CD4-positive, alpha-beta T cell (primary cell): ENCODE results near the gene TCAF1. TPM values are rescaled to one million over a fixed set of nuclear protein-coding genes. Genes with fewer than 3 reads are reported as not detected.

Experiments used
- ATAC-seq: fragments of 200-7000 bp; cut with Tn5 transposase; one replicate; pipeline ENCODE4 v1.10.0; 2022; ENCODE audit warnings: mild to moderate bottlenecking; ENCODE audit not compliant: poor library complexity
- CTCF ChIA-PET: fragments of 350-600 bp; sonication (Branson Sonifier 250); formaldehyde crosslinking; loops from one replicate; lab custom pipeline; 2021; ENCODE audit warnings: antibody characterized with exemption, inconsistent platforms; lab: Charles Lee
- POLR2A ChIA-PET: fragments of 350-600 bp; sonication (Branson Sonifier 250); formaldehyde crosslinking; loops from one replicate; lab custom pipeline; 2021; ENCODE audit warnings: antibody characterized with exemption, inconsistent platforms; lab: Charles Lee
- DNase-seq, 14 experiments: peaks; one replicate each; pipeline ENCODE4 v3.0.0-alpha.2; 2013 to 2020; ENCODE audit warnings: mixed read lengths in 2 of 14
- H3K27ac ChIP-seq, 2 donors: one replicate each; pipeline versions ENCODE4 v1.5.1 to v1.7.0; 2013; ENCODE audit warnings: low read length in 2 of 2, low read depth in 1 of 2, mild to moderate bottlenecking in 1 of 2
- H3K27me3 ChIP-seq, 2 experiments: 1 replicate in 1 of 2; 2 replicates in 1 of 2; pipeline versions ENCODE4 v1.6.1 to v1.7.0; 2013; ENCODE audit warnings: low read length in 2 of 2, control low read depth in 1 of 2, mild to moderate bottlenecking in 1 of 2, moderate library complexity in 1 of 2; ENCODE audit not compliant: insufficient read depth in 2 of 2, control insufficient read depth in 1 of 2
- H3K36me3 ChIP-seq: one replicate; pipeline ENCODE4 v1.6.1; 2013; ENCODE audit warnings: low read length, control low read depth; ENCODE audit not compliant: insufficient read depth
- H3K4me1 ChIP-seq: one replicate; pipeline ENCODE4 v1.6.1; 2013; ENCODE audit warnings: low read length, control low read depth; ENCODE audit not compliant: insufficient read depth
- H3K4me3 ChIP-seq: one replicate; pipeline ENCODE4 v1.5.1; 2013; ENCODE audit warnings: mild to moderate bottlenecking, low read length, moderate library complexity
- H3K9me3 ChIP-seq, 2 experiments: 1 replicate in 1 of 2; 2 replicates in 1 of 2; pipeline versions ENCODE4 v1.6.1 to v1.7.0; 2013; ENCODE audit warnings: low read length in 2 of 2, mild to moderate bottlenecking in 2 of 2, control low read depth in 1 of 2, moderate library complexity in 1 of 2; ENCODE audit not compliant: control insufficient read depth in 1 of 2, insufficient read depth in 1 of 2
- H3K27ac Mint-ChIP-seq: one replicate; pipeline ENCODE4 v1.8.0; 2020; ENCODE audit warnings: mixed read lengths
- H3K27me3 Mint-ChIP-seq: one replicate; pipeline ENCODE4 v1.8.0; 2021; ENCODE audit warnings: mixed read lengths
- H3K36me3 Mint-ChIP-seq: one replicate; pipeline ENCODE4 v1.8.0; 2021; ENCODE audit warnings: low read depth, mixed read lengths
- H3K4me1 Mint-ChIP-seq: one replicate; pipeline ENCODE4 v1.8.0; 2021; ENCODE audit warnings: low read depth, mixed read lengths
- H3K4me3 Mint-ChIP-seq: one replicate; pipeline ENCODE4 v1.8.0; 2020; ENCODE audit warnings: mild to moderate bottlenecking, mixed read lengths
- H3K9me3 Mint-ChIP-seq: one replicate; pipeline ENCODE4 v1.8.0; 2020; ENCODE audit warnings: mixed read lengths
- CTCF ChIP-seq: fragments of 200-600 bp; IDR thresholded peaks from one replicate; pipeline ENCODE4 v1.8.0; 2022; ENCODE audit warnings: antibody characterized with exemption, mild to moderate bottlenecking
- intact Hi-C, 2 experiments: fragments of 100-400 bp; cut with DNase I in 1 of 2; cut with micrococcal nuclease in 1 of 2; formaldehyde crosslinking; loops; one replicate each; pipeline versions ENCODE4 v1.15.1 to v1.9.0; 2023 to 2025; cut with DNase I, micrococcal nuclease
- total RNA-seq, 174 experiments: library from RNA in 2 of 174; stranded (reverse) in 2 of 174; gene quantifications; one replicate each; pipeline ENCODE4 v1.2.3 and lab custom pipeline; 2021 to 2026

Gene TCAF1
- total RNA-seq, 2 experiments from 2014 or later = 7.7 to 8.6 TPM

- Histone ChIP-seq H3K27ac (no peak overlapping the region), H3K36me3 (no peaks in the 10 kb centered on the region), H3K4me3 (no peak overlapping the region), H3K27me3 (peaks cover 0 to 12% of the 10 kb centered on the region in 2 experiments), H3K4me1 (no peaks in the 10 kb centered on the region), H3K9me3 (no peaks in the 10 kb centered on the region)
- TF ChIP-seq CTCF = no peak
- intact Hi-C loops = no loop called here
- Mint-ChIP-seq H3K4me1 (no peaks in the 10 kb centered on the region), H3K27me3 (peaks cover 28% of the 10 kb centered on the region), H3K27ac (no peak overlapping the region), H3K9me3 (no peaks in the 10 kb centered on the region), H3K4me3 (no peak overlapping the region), H3K36me3 (no peaks in the 10 kb centered on the region)
- ATAC-seq = no peak
- CTCF ChIA-PET = no interaction called here
- POLR2A ChIA-PET = no interaction called here
- no peak for DNase-seq
Measured at GRCh38 chr7:143924851-143925250, 22.9 kb upstream of the TCAF1 start.

- no peak overlapping the region for H3K27ac ChIP-seq
- Mint-ChIP-seq H3K4me1 (no peaks in the 10 kb centered on the region), H3K27me3 (peaks cover 25% of the 10 kb centered on the region), H3K9me3 (no peaks in the 10 kb centered on the region), H3K27ac (no peak overlapping the region), H3K4me3 (no peak overlapping the region), H3K36me3 (no peaks in the 10 kb centered on the region)
- no peak for TF ChIP-seq CTCF
- H3K9me3 ChIP-seq = no peaks in the 10 kb centered on the region
- no peak for ATAC-seq
- intact Hi-C loops = no loop called here
- H3K4me1 ChIP-seq = no peaks in the 10 kb centered on the region
- POLR2A ChIA-PET = no interaction called here
- peaks cover 0 to 10% of the 10 kb centered on the region in 2 experiments for H3K27me3 ChIP-seq
- H3K4me3 ChIP-seq = no peak overlapping the region
- CTCF ChIA-PET = no interaction called here
- no peak for DNase-seq
- no peaks in the 10 kb centered on the region for H3K36me3 ChIP-seq
Measured at GRCh38 chr7:143914938-143915652, 13.1 kb upstream of the TCAF1 start.

GRCh38 chr7:143913945-143914615, 12.1 kb upstream of the TCAF1 start:
- ChIA-PET POLR2A (no interaction called here), CTCF (interaction anchor here (1.0 kb wide), 1 partner anchor 12 kb away, joined by 4 read pairs; the partner anchor contains the start of gene TCAF1)
- no peak overlapping the region for H3K27ac ChIP-seq
- no peaks in the 10 kb centered on the region for H3K9me3 Mint-ChIP-seq
- no peaks in the 10 kb centered on the region for H3K9me3 ChIP-seq
- ATAC-seq (no peak), DNase-seq (no peak)
- intact Hi-C loops = no loop called here
- no peak overlapping the region for H3K4me3 Mint-ChIP-seq
- H3K4me1 ChIP-seq = no peaks in the 10 kb centered on the region
- H3K27me3 ChIP-seq = peaks cover 3 to 4% of the 10 kb centered on the region in 2 experiments
- no peak overlapping the region for H3K4me3 ChIP-seq
- no peak overlapping the region for H3K27ac Mint-ChIP-seq
- H3K4me1 Mint-ChIP-seq = no peaks in the 10 kb centered on the region
- peaks cover 23% of the 10 kb centered on the region for H3K27me3 Mint-ChIP-seq
- no peaks in the 10 kb centered on the region for H3K36me3 ChIP-seq
- no peak for TF ChIP-seq CTCF
- H3K36me3 Mint-ChIP-seq = no peaks in the 10 kb centered on the region
